H1 (cell line): Measurements from ENCODE around the gene LRRC4C. TPM values are rescaled to one million over a fixed set of nuclear protein-coding genes. Genes with fewer than 3 reads are reported as not detected.

Experiments used
- CBX5 ChIP-seq: fragments of 300-800, 300-1000 bp; sonication (generic); IDR thresholded peaks from 2 replicates; pipeline ENCODE4 v1.7.1; 2016; ENCODE audit warnings: antibody characterized with exemption, low read length, low read depth
- RXRA ChIP-seq: IDR thresholded peaks from 2 replicates; pipeline ENCODE4 v1.6.1; 2011; ENCODE audit warnings: low read depth, mild to moderate bottlenecking, low read length, moderate library complexity; ENCODE audit not compliant: insufficient read depth
- SRF ChIP-seq: IDR thresholded peaks from 2 replicates; pipeline ENCODE4 v1.6.1; 2011; ENCODE audit warnings: mild to moderate bottlenecking, low read depth, low read length, moderate library complexity
- polyA plus RNA-seq, 7 experiments: library from polyadenylated mRNA; depleted of rRNA in 3 of 7; stranded (reverse) in 5 of 7; unstranded in 2 of 7; fragments of >200 nt in 5 of 7; fragments of 200-250 nt in 2 of 7; gene quantifications; 1 replicate in 5 of 7; 2 replicates in 1 of 7; 4 replicates in 1 of 7; pipeline versions ENCODE4 v1.2.1 to v1.2.3, GENCODE V29; 2011 to 2013; ENCODE audit warnings: missing spikeins in 2 of 7, mixed read lengths in 2 of 7
- total RNA-seq: library from RNA; stranded (reverse); fragmentation: NEBNext Ultra II Directional; extraction: Animal tissue kit (Norgen Biotek cat#: 25700); gene quantifications from 2 replicates; pipeline ENCODE4 v1.2.1, GENCODE V29; 2021
- TF ChIP-seq, protein P1 (sequence below): fragments of 300-600 bp; sonication (generic); IDR thresholded peaks from 2 replicates; pipeline ENCODE4 v1.7.1; 2012; ENCODE audit warnings: low read length, moderate library complexity, mild to moderate bottlenecking, inconsistent platforms; ENCODE audit not compliant: insufficient replicate concordance

The LRRC4C gene
- total and polyA plus RNA-seq, 2 of the 8 experiments (the other 6 are each of a cell fraction or from before 2014, with no cell fraction given), result 0.23 to 2.2 TPM

DNA sequence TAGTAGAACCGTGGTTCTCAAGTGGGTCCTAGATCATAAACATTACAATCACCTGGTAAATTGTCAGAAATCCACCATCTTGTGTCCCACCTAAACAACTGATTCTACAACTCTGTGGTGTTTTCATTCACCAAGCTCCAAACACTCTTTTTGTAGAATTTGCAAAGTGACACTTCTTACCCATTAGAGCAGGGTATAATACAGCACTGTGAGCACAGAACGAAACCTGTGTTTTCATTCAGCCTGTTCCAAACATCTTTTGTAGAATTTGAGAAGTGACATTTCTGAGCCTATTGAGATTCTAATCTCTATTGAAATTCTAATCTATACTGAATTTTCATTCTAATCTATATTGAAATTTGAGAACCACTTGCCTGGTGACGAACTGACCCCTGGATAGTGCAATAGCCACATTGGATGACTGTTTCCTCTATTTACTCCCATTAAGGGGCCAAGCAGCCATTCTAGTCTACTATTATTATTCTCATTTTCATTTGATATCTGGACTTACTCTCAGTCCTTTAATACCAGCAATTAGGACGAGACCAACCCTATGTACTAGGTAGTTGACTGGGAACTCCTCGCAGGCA is 616.6 kb downstream of the LRRC4C start (continued):
- TF ChIP-seq, protein P1, sequence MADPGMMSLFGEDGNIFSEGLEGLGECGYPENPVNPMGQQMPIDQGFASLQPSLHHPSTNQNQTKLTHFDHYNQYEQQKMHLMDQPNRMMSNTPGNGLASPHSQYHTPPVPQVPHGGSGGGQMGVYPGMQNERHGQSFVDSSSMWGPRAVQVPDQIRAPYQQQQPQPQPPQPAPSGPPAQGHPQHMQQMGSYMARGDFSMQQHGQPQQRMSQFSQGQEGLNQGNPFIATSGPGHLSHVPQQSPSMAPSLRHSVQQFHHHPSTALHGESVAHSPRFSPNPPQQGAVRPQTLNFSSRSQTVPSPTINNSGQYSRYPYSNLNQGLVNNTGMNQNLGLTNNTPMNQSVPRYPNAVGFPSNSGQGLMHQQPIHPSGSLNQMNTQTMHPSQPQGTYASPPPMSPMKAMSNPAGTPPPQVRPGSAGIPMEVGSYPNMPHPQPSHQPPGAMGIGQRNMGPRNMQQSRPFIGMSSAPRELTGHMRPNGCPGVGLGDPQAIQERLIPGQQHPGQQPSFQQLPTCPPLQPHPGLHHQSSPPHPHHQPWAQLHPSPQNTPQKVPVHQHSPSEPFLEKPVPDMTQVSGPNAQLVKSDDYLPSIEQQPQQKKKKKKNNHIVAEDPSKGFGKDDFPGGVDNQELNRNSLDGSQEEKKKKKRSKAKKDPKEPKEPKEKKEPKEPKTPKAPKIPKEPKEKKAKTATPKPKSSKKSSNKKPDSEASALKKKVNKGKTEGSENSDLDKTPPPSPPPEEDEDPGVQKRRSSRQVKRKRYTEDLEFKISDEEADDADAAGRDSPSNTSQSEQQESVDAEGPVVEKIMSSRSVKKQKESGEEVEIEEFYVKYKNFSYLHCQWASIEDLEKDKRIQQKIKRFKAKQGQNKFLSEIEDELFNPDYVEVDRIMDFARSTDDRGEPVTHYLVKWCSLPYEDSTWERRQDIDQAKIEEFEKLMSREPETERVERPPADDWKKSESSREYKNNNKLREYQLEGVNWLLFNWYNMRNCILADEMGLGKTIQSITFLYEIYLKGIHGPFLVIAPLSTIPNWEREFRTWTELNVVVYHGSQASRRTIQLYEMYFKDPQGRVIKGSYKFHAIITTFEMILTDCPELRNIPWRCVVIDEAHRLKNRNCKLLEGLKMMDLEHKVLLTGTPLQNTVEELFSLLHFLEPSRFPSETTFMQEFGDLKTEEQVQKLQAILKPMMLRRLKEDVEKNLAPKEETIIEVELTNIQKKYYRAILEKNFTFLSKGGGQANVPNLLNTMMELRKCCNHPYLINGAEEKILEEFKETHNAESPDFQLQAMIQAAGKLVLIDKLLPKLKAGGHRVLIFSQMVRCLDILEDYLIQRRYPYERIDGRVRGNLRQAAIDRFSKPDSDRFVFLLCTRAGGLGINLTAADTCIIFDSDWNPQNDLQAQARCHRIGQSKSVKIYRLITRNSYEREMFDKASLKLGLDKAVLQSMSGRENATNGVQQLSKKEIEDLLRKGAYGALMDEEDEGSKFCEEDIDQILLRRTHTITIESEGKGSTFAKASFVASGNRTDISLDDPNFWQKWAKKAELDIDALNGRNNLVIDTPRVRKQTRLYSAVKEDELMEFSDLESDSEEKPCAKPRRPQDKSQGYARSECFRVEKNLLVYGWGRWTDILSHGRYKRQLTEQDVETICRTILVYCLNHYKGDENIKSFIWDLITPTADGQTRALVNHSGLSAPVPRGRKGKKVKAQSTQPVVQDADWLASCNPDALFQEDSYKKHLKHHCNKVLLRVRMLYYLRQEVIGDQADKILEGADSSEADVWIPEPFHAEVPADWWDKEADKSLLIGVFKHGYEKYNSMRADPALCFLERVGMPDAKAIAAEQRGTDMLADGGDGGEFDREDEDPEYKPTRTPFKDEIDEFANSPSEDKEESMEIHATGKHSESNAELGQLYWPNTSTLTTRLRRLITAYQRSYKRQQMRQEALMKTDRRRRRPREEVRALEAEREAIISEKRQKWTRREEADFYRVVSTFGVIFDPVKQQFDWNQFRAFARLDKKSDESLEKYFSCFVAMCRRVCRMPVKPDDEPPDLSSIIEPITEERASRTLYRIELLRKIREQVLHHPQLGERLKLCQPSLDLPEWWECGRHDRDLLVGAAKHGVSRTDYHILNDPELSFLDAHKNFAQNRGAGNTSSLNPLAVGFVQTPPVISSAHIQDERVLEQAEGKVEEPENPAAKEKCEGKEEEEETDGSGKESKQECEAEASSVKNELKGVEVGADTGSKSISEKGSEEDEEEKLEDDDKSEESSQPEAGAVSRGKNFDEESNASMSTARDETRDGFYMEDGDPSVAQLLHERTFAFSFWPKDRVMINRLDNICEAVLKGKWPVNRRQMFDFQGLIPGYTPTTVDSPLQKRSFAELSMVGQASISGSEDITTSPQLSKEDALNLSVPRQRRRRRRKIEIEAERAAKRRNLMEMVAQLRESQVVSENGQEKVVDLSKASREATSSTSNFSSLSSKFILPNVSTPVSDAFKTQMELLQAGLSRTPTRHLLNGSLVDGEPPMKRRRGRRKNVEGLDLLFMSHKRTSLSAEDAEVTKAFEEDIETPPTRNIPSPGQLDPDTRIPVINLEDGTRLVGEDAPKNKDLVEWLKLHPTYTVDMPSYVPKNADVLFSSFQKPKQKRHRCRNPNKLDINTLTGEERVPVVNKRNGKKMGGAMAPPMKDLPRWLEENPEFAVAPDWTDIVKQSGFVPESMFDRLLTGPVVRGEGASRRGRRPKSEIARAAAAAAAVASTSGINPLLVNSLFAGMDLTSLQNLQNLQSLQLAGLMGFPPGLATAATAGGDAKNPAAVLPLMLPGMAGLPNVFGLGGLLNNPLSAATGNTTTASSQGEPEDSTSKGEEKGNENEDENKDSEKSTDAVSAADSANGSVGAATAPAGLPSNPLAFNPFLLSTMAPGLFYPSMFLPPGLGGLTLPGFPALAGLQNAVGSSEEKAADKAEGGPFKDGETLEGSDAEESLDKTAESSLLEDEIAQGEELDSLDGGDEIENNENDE, result no peak
- no peak for TF ChIP-seq SRF
- no peak for TF ChIP-seq RXRA
- TF ChIP-seq CBX5, result no peak
